Measurements from ENCODE around the gene GIGYF2. TPM values are rescaled to one million over a fixed set of nuclear protein-coding genes. Genes with fewer than 3 reads are reported as not detected.

GIGYF2 gene
- total RNA-seq, 1 experiment from 2014 or later, result 40.4 TPM

DNA sequence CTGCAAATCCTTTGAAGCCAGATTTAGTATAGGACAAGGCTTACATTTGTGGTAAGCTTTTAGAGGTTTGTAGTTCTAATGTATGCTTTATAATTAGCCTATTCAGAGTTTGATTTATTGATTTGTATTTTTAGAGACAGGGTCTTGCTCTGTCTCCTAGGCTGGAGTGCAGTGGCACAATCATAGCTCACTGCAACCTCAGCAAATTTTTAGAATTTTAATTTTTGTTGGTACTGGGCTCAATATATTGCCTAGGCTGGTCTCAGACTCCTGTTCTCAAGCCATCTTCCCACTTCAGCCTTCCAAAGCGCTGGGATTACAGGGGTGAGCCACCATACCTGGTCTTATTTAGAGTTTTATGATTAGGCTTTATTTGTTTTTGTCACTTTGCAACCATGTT, 74.7 kb downstream of the GIGYF2 start:
- no peaks in the 10 kb centered on the region for H3K27me3 Mint-ChIP-seq (ENCODE audit: insufficient read depth, unreplicated experiment)
- intact Hi-C loops (cut with micrococcal nuclease; ENCODE audit: unreplicated experiment), result no loop called here
- Histone ChIP-seq H3K4me1 (peaks cover 24% of the 10 kb centered on the region), H3K9me3 (no peaks in the 10 kb centered on the region), H3K36me3 (ENCODE audit: control insufficient read depth, insufficient read depth, low read length) (no peaks in the 10 kb centered on the region), H3K4me3 (ENCODE audit: low read depth, low read length) (no peak overlapping the region), H3K27me3 (replicated peaks; ENCODE audit: control insufficient read depth, insufficient read depth, low read length) (no peaks in the 10 kb centered on the region)
- H3K36me3 Mint-ChIP-seq (ENCODE audit: insufficient read depth, unreplicated experiment), result peaks cover 14% of the 10 kb centered on the region
- no peak for DNase-seq
- BruUV-seq (replicated peaks), result no TSS peak
- ChIA-PET CTCF (no interaction called here), POLR2A (no interaction called here)
- no peak overlapping the region for H3K4me3 Mint-ChIP-seq (ENCODE audit: unreplicated experiment)
- no peaks in the 10 kb centered on the region for H3K9me3 Mint-ChIP-seq (ENCODE audit: unreplicated experiment)
- peaks cover 11% of the 10 kb centered on the region for H3K4me1 Mint-ChIP-seq (ENCODE audit: low read depth, unreplicated experiment)
- TF ChIP-seq, protein P1, sequence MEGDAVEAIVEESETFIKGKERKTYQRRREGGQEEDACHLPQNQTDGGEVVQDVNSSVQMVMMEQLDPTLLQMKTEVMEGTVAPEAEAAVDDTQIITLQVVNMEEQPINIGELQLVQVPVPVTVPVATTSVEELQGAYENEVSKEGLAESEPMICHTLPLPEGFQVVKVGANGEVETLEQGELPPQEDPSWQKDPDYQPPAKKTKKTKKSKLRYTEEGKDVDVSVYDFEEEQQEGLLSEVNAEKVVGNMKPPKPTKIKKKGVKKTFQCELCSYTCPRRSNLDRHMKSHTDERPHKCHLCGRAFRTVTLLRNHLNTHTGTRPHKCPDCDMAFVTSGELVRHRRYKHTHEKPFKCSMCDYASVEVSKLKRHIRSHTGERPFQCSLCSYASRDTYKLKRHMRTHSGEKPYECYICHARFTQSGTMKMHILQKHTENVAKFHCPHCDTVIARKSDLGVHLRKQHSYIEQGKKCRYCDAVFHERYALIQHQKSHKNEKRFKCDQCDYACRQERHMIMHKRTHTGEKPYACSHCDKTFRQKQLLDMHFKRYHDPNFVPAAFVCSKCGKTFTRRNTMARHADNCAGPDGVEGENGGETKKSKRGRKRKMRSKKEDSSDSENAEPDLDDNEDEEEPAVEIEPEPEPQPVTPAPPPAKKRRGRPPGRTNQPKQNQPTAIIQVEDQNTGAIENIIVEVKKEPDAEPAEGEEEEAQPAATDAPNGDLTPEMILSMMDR (IDR thresholded peaks at IDR 0.05; ENCODE audit: insufficient read depth in 1 of 2, low read depth in 1 of 2, low read length in 1 of 2, severe bottlenecking in 1 of 2, unreplicated experiment in 1 of 2), result no peak
- H3K27ac Mint-ChIP-seq (ENCODE audit: unreplicated experiment), result no peak overlapping the region

DNA sequence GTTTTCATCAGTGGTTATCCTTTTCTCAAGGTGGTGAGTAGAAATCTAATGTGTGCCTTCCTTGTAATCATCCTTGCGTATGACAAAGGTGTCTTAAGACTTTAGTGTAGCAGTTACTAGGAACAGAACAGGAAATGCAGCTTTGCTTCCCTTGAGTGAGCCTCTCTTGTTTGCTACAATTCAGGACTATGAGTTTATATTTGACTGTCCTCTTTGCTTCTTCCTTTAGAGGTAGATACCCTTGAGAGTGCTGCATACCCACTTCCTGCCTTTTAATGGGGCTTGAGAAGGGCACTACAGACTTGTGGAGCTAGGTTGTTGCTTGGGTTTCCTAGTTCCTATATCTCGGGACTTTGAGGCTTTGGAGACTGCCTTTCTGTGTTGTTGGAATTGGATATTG, 75.4 kb downstream of the GIGYF2 start:
- no peaks in the 10 kb centered on the region for H3K27me3 ChIP-seq (replicated peaks; ENCODE audit: control insufficient read depth, insufficient read depth, low read length)
- no TSS peak for BruUV-seq (replicated peaks)
- no peaks in the 10 kb centered on the region for H3K36me3 ChIP-seq (ENCODE audit: control insufficient read depth, insufficient read depth, low read length)
- peaks cover 30% of the 10 kb centered on the region for H3K4me1 ChIP-seq
- H3K4me1 Mint-ChIP-seq (ENCODE audit: low read depth, unreplicated experiment), result peaks cover 11% of the 10 kb centered on the region
- H3K4me3 Mint-ChIP-seq (ENCODE audit: unreplicated experiment), result no peak overlapping the region
- no peak overlapping the region for H3K4me3 ChIP-seq (ENCODE audit: low read depth, low read length)
- TF ChIP-seq, protein P1 (IDR thresholded peaks at IDR 0.05; ENCODE audit: insufficient read depth in 1 of 2, low read depth in 1 of 2, low read length in 1 of 2, severe bottlenecking in 1 of 2, unreplicated experiment in 1 of 2), result no peak
- H3K9me3 ChIP-seq, result no peaks in the 10 kb centered on the region
- DNase-seq, result no peak
- POLR2A ChIA-PET, result no interaction called here
- no peaks in the 10 kb centered on the region for H3K9me3 Mint-ChIP-seq (ENCODE audit: unreplicated experiment)
- intact Hi-C loops (cut with micrococcal nuclease; ENCODE audit: unreplicated experiment), result no loop called here
- H3K27ac Mint-ChIP-seq (ENCODE audit: unreplicated experiment), result no peak overlapping the region
- CTCF ChIA-PET, result no interaction called here
- H3K36me3 Mint-ChIP-seq (ENCODE audit: insufficient read depth, unreplicated experiment), result peaks cover 14% of the 10 kb centered on the region
- no peaks in the 10 kb centered on the region for H3K27me3 Mint-ChIP-seq (ENCODE audit: insufficient read depth, unreplicated experiment)

DNA sequence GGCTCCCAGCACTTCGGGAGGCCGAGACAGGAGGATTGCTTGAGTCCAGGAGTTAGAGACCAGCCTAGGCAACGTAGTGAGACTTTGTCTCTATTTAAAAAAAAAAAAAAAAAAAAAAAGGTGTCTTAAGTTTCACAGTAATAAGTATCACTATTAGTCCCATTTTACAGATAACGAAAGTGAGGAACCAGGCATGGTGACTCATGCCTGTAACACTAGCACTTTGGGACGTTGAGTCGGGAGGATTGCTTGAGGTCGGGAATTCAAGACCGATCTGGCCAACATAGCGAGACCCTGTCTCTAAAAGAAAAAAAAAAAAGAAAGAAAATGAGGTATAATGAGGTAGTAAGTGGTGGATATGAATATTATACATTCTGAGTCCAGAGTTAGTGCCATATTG, 76.7 kb downstream of the GIGYF2 start:
- Histone ChIP-seq H3K4me3 (ENCODE audit: low read depth, low read length) (no peak overlapping the region), H3K9me3 (no peaks in the 10 kb centered on the region), H3K4me1 (peaks cover 35% of the 10 kb centered on the region), H3K36me3 (ENCODE audit: control insufficient read depth, insufficient read depth, low read length) (no peaks in the 10 kb centered on the region), H3K27me3 (replicated peaks; ENCODE audit: control insufficient read depth, insufficient read depth, low read length) (no peaks in the 10 kb centered on the region)
- TF ChIP-seq, protein P1 (IDR thresholded peaks at IDR 0.05; ENCODE audit: insufficient read depth in 1 of 2, low read depth in 1 of 2, low read length in 1 of 2, severe bottlenecking in 1 of 2, unreplicated experiment in 1 of 2), result no peak
- ChIA-PET POLR2A (no interaction called here), CTCF (no interaction called here)
- no peak overlapping the region for H3K27ac Mint-ChIP-seq (ENCODE audit: unreplicated experiment)
- no peaks in the 10 kb centered on the region for H3K27me3 Mint-ChIP-seq (ENCODE audit: insufficient read depth, unreplicated experiment)
- no TSS peak for BruUV-seq (replicated peaks)
- peaks cover 17% of the 10 kb centered on the region for H3K4me1 Mint-ChIP-seq (ENCODE audit: low read depth, unreplicated experiment)
- intact Hi-C loops (cut with micrococcal nuclease; ENCODE audit: unreplicated experiment), result no loop called here
- H3K36me3 Mint-ChIP-seq (ENCODE audit: insufficient read depth, unreplicated experiment), result peaks cover 4% of the 10 kb centered on the region
- no peak for DNase-seq
- H3K9me3 Mint-ChIP-seq (ENCODE audit: unreplicated experiment), result no peaks in the 10 kb centered on the region
- H3K4me3 Mint-ChIP-seq (ENCODE audit: unreplicated experiment), result no peak overlapping the region
